RWPE2 (cell line): ENCODE results near the gene KRT1.
"Not testable (repeated sequence)": the region's sequence is repeated elsewhere in the genome, so short reads cannot be mapped to it uniquely, and the experiment has no call there.

Source experiments
- ATAC-seq: fragments of 200-7000 bp; cut with Tn5 transposase; 3 replicates; pipeline ENCODE4 v1.9.1; 2021; ENCODE audit warnings: low read depth
- DNase-seq: peaks from one replicate; pipeline ENCODE4 v3.0.0-alpha.2; 2020; ENCODE audit warnings: low spot score
- H3K27ac ChIP-seq: fragments of 450-650 bp; 2 replicates; pipeline ENCODE4 v1.5.1; 2017; ENCODE audit warnings: mild to moderate bottlenecking; ENCODE audit not compliant: poor library complexity, severe bottlenecking
- H3K27me3 ChIP-seq: fragments of 250-450 bp; sonication (Bioruptor Pico); 2 replicates; pipeline ENCODE4 v1.5.1; 2021; ENCODE audit warnings: mild to moderate bottlenecking, moderate library complexity; ENCODE audit not compliant: insufficient read depth, poor library complexity, severe bottlenecking
- H3K36me3 ChIP-seq: fragments of 250-450 bp; sonication (Bioruptor Pico); 2 replicates; pipeline ENCODE4 v1.5.1; 2020; ENCODE audit warnings: low read depth, mild to moderate bottlenecking, moderate library complexity
- H3K4me1 ChIP-seq: fragments of 250-450 bp; sonication (Bioruptor Pico); 2 replicates; pipeline ENCODE4 v1.5.1; 2021; ENCODE audit warnings: mild to moderate bottlenecking, moderate library complexity; ENCODE audit not compliant: insufficient read depth, poor library complexity, severe bottlenecking
- H3K4me3 ChIP-seq: fragments of 250-450 bp; sonication (Bioruptor Pico); 2 replicates; pipeline ENCODE4 v1.5.1; 2021; ENCODE audit warnings: mild to moderate bottlenecking, moderate library complexity; ENCODE audit not compliant: severe bottlenecking
- H3K9me3 ChIP-seq: fragments of 250-450 bp; sonication (Bioruptor Pico); 2 replicates; pipeline ENCODE4 v1.5.1; 2021; ENCODE audit warnings: mild to moderate bottlenecking, moderate library complexity; ENCODE audit not compliant: severe bottlenecking
- TF ChIP-seq, protein P1 (sequence below): fragments of 450-650 bp; IDR thresholded peaks from one replicate; pipeline ENCODE4 v1.5.1; 2017; ENCODE audit warnings: mild to moderate bottlenecking, moderate library complexity; ENCODE audit not compliant: poor library complexity, severe bottlenecking

The KRT1 gene

DNA sequence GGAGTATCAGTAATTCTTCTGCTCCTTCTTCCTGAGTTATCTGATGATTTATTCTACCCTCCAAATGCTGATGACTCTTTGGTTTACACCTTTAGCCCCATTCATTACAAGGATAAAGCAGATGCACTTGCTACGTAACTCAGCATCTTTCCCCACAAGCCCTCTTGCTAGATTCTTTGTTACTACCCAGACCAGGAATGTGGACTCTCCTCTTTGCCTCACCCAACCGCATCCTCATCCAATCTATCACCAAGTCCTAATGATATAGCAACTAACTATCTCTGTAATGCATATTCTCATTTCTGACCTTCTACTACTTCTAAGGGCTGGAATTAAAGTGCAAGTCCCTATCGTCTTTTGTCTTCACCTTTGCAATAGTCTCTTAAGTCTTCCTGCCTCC lies 9.2 kb downstream of the KRT1 start:
- TF ChIP-seq, protein P1, sequence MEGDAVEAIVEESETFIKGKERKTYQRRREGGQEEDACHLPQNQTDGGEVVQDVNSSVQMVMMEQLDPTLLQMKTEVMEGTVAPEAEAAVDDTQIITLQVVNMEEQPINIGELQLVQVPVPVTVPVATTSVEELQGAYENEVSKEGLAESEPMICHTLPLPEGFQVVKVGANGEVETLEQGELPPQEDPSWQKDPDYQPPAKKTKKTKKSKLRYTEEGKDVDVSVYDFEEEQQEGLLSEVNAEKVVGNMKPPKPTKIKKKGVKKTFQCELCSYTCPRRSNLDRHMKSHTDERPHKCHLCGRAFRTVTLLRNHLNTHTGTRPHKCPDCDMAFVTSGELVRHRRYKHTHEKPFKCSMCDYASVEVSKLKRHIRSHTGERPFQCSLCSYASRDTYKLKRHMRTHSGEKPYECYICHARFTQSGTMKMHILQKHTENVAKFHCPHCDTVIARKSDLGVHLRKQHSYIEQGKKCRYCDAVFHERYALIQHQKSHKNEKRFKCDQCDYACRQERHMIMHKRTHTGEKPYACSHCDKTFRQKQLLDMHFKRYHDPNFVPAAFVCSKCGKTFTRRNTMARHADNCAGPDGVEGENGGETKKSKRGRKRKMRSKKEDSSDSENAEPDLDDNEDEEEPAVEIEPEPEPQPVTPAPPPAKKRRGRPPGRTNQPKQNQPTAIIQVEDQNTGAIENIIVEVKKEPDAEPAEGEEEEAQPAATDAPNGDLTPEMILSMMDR: no peak
- Histone ChIP-seq H3K27me3 (no peaks in the 10 kb centered on the region), H3K36me3 (no peaks in the 10 kb centered on the region), H3K9me3 (no peaks in the 10 kb centered on the region), H3K27ac (no peak overlapping the region), H3K4me1 (peaks cover 10% of the 10 kb centered on the region), H3K4me3 (no peak overlapping the region)
- peak; percentile 20; the same call in 1 of the 3 replicates for ATAC-seq
- no peak for DNase-seq

- Histone ChIP-seq H3K4me1 (peaks cover 10% of the 10 kb centered on the region), H3K4me3 (no peak overlapping the region), H3K27ac (no peak overlapping the region), H3K9me3 (no peaks in the 10 kb centered on the region), H3K27me3 (no peaks in the 10 kb centered on the region), H3K36me3 (no peaks in the 10 kb centered on the region)
- ATAC-seq (no peak), DNase-seq (no peak)
- TF ChIP-seq, protein P1: no peak
Observed at GRCh38 chr12:52670506-52670905, 9.7 kb downstream of the KRT1 start.

- peaks cover 10% of the 10 kb centered on the region for H3K4me1 ChIP-seq
- H3K27ac ChIP-seq, H3K36me3 ChIP-seq, H3K9me3 ChIP-seq, H3K4me3 ChIP-seq, ATAC-seq, DNase-seq, H3K27me3 ChIP-seq: not testable (repeated sequence)
Observed at GRCh38 chr12:52669941-52670340, 10.3 kb downstream of the KRT1 start.

- Histone ChIP-seq H3K9me3 (no peaks in the 10 kb centered on the region), H3K4me3 (no peak overlapping the region), H3K4me1 (peaks cover 10% of the 10 kb centered on the region), H3K27me3 (no peaks in the 10 kb centered on the region), H3K27ac (no peak overlapping the region), H3K36me3 (no peaks in the 10 kb centered on the region)
- no peak for ATAC-seq
- TF ChIP-seq, protein P1: no peak
- DNase-seq: no peak
Observed at GRCh38 chr12:52669426-52669825, 10.8 kb downstream of the KRT1 start.

GRCh38 chr12:52667931-52668330 lies 12.3 kb downstream of the KRT1 start:
- no peaks in the 10 kb centered on the region for H3K9me3 ChIP-seq
- DNase-seq: no peak
- no peaks in the 10 kb centered on the region for H3K36me3 ChIP-seq
- H3K4me3 ChIP-seq: no peak overlapping the region
- ATAC-seq: no peak
- TF ChIP-seq, protein P1: no peak
- H3K4me1 ChIP-seq: peaks cover 9% of the 10 kb centered on the region
- no peaks in the 10 kb centered on the region for H3K27me3 ChIP-seq
- H3K27ac ChIP-seq: no peak overlapping the region
